Astrocyte of the spinal cord (primary cell): ENCODE results near the gene ABCB8.
A peak's percentile ranks its signal among the peaks of the same experiment; 100 is the strongest.

Experiments used
- DNase-seq: peaks from one replicate; pipeline ENCODE4 v3.0.0; 2011; ENCODE audit warnings: low read depth, low spot score
- H3K4me3 ChIP-seq: 2 replicates; pipeline ENCODE4 v1.5.1; 2011; ENCODE audit warnings: low read depth, mild to moderate bottlenecking, low read length, moderate library complexity
- CTCF ChIP-seq: IDR thresholded peaks from 2 replicates; pipeline ENCODE4 v1.5.1; 2012; ENCODE audit warnings: low read depth, mild to moderate bottlenecking, low read length, inconsistent platforms
- in situ Hi-C: cut with HindIII; loops from 2 replicates; pipeline ENCODE4 v1.10.0; 2017; ENCODE audit warnings: low sequenced_read_pairs

Gene ABCB8

GRCh38 chr7:151028131-151028947, at the start of gene ABCB8:
ABCB8 (plus strand) TSS chr7:151028450; CDS start chr7:151028516, 66 bp downstream.
- DNase-seq: peak; percentile 100
- peak; percentile 40 for TF ChIP-seq CTCF
- in situ Hi-C loops: no loop called here
- peak within 1 kb of the TSS; percentile 88 for H3K4me3 ChIP-seq

GRCh38 chr7:150979713-150980390, 48.4 kb upstream of the ABCB8 start:
- no peak for DNase-seq
- no peak for TF ChIP-seq CTCF
- in situ Hi-C loops: no loop called here
- H3K4me3 ChIP-seq: no peak overlapping the region

GRCh38 chr7:150980663-150981062, 47.6 kb upstream of the ABCB8 start:
- H3K4me3 ChIP-seq: no peak overlapping the region
- no peak for DNase-seq
- in situ Hi-C loops: no loop called here
- no peak for TF ChIP-seq CTCF

GRCh38 chr7:150981644-150982043, 46.6 kb upstream of the ABCB8 start:
- H3K4me3 ChIP-seq: no peak overlapping the region
- DNase-seq: no peak
- in situ Hi-C loops: no loop called here
- no peak for TF ChIP-seq CTCF

- TF ChIP-seq CTCF: no peak
- no peak for DNase-seq
- no peak overlapping the region for H3K4me3 ChIP-seq
- in situ Hi-C loops: no loop called here
Measured at GRCh38 chr7:150982351-150982750, 45.9 kb upstream of the ABCB8 start.

- peak; percentile 37 for DNase-seq
- no peak overlapping the region for H3K4me3 ChIP-seq
- in situ Hi-C loops: no loop called here
- TF ChIP-seq CTCF: no peak
Measured at GRCh38 chr7:150983893-150984368, 44.3 kb upstream of the ABCB8 start.
